NK-92 (cell line): ENCODE data around the gene CFHR2.

ENCODE experiments used
- DNase-seq: peaks from one replicate; lab custom pipeline; 2025; ENCODE audit not compliant: unreplicated experiment; lab: John Stamatoyannopoulos, UW

CFHR2 gene

GRCh38 chr1:196997423-196997822 is 53.9 kb downstream of the CFHR2 start:
- no peak for DNase-seq

- DNase-seq = no peak
Measured at GRCh38 chr1:197001828-197002227, 58.3 kb downstream of the CFHR2 start.

GRCh38 chr1:197003132-197003531 is 59.6 kb downstream of the CFHR2 start:
- DNase-seq = no peak

- DNase-seq = no peak
Measured at GRCh38 chr1:197008861-197009260, 65.3 kb downstream of the CFHR2 start.
